Erythroblast (primary cell): ENCODE measurements around the gene EYS.

ENCODE experiments used
- GATA1 ChIP-seq: IDR thresholded peaks from 2 replicates; pipeline ENCODE4 v1.6.1; 2011; ENCODE audit warnings: low read depth, mild to moderate bottlenecking, control low read depth, low read length, moderate library complexity
- POLR2A ChIP-seq: IDR thresholded peaks from 2 replicates; pipeline ENCODE4 v1.6.1; 2011; ENCODE audit warnings: mild to moderate bottlenecking, low read length

DNA sequence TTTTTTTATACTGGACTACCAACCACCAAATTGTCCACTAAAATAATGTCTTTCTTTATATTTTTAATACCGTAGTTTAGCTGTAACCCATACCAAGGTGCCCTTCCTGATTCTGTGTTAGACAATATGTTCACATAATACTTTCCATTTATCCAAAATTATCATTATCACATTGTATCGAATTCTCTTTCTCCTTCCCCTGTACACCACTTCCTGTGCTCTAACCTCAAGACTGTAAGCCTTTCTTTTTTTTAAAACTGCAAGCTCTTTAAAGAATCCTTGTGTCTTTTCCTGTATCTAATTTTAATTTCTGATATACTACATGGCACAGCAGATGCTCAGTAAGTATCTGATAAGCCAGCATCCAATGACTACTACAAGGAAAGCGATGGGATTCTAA lies 917.5 kb downstream of the EYS start:
- TF ChIP-seq POLR2A, result no peak
- no peak for TF ChIP-seq GATA1
